ENCODE results near the gene DNAH8. TPM values are rescaled to one million over a fixed set of nuclear protein-coding genes. Genes with fewer than 3 reads are reported as not detected.

DNAH8 gene
- total RNA-seq, 1 donor from 2014 or later = 0.05 TPM

- peak; percentile 28 for TF ChIP-seq CTCF (IDR thresholded peaks at IDR 0.05)
- peaks cover 9% of the 10 kb centered on the region for H3K27me3 Mint-ChIP-seq (ENCODE audit: low read depth)
These were observed 12.3 kb upstream of the DNAH8 start, which contains the start of gene GLO1 for GRCh38 chr6:38702558-38703397. Gene GLO1, minus strand, starts transcription at chr6:38703145. Its CDS starts 91 bp downstream, at chr6:38703054.

GRCh38 chr6:38703949-38704590, 11.0 kb upstream of the DNAH8 start:
- Mint-ChIP-seq H3K27ac (ENCODE audit: unreplicated experiment) (no peak overlapping the region), H3K9me3 (ENCODE audit: low read depth) (peaks cover 12% of the 10 kb centered on the region), H3K4me3 (ENCODE audit: unreplicated experiment) (no peak overlapping the region), H3K4me1 (ENCODE audit: low read depth) (peaks cover 20% of the 10 kb centered on the region), H3K27me3 (ENCODE audit: low read depth) (peaks cover 9% of the 10 kb centered on the region), H3K36me3 (ENCODE audit: low read depth) (peaks cover 8% of the 10 kb centered on the region)
- no peak for TF ChIP-seq CTCF (IDR thresholded peaks at IDR 0.05)
- no peak for DNase-seq (ENCODE audit: low spot score)

More at GRCh38 chr6:38702558-38703397, 12.3 kb upstream of the DNAH8 start, which contains the start of gene GLO1:
- DNase-seq (ENCODE audit: low spot score) = peak; percentile 99
- Mint-ChIP-seq H3K27ac (ENCODE audit: unreplicated experiment) (peak within 1 kb of the TSS; percentile 90), H3K36me3 (ENCODE audit: low read depth) (peaks cover 8% of the 10 kb centered on the region), H3K4me3 (ENCODE audit: unreplicated experiment) (peak within 1 kb of the TSS; percentile 83), H3K4me1 (ENCODE audit: low read depth) (peaks cover 20% of the 10 kb centered on the region), H3K9me3 (ENCODE audit: low read depth) (peaks cover 9% of the 10 kb centered on the region)

- Mint-ChIP-seq H3K36me3 (ENCODE audit: low read depth) (peaks cover 3% of the 10 kb centered on the region), H3K9me3 (ENCODE audit: low read depth) (peaks cover 9% of the 10 kb centered on the region), H3K4me1 (ENCODE audit: low read depth) (peaks cover 17% of the 10 kb centered on the region), H3K27me3 (ENCODE audit: low read depth) (peaks cover 9% of the 10 kb centered on the region), H3K4me3 (ENCODE audit: unreplicated experiment) (no peak overlapping the region), H3K27ac (ENCODE audit: unreplicated experiment) (no peak overlapping the region)
- TF ChIP-seq CTCF (IDR thresholded peaks at IDR 0.05) = no peak
- no peak for DNase-seq (ENCODE audit: low spot score)
These were observed 9.2 kb upstream of the DNAH8 start for GRCh38 chr6:38705924-38706323.

GRCh38 chr6:38708496-38708895, 6.6 kb upstream of the DNAH8 start:
- no peak for DNase-seq (ENCODE audit: low spot score)
- peaks cover 12% of the 10 kb centered on the region for H3K27me3 Mint-ChIP-seq (ENCODE audit: low read depth)
- H3K27ac Mint-ChIP-seq (ENCODE audit: unreplicated experiment) = no peak overlapping the region
- H3K4me1 Mint-ChIP-seq (ENCODE audit: low read depth) = no peaks in the 10 kb centered on the region
- no peak overlapping the region for H3K4me3 Mint-ChIP-seq (ENCODE audit: unreplicated experiment)
- H3K9me3 Mint-ChIP-seq (ENCODE audit: low read depth) = peaks cover 9% of the 10 kb centered on the region
- H3K36me3 Mint-ChIP-seq (ENCODE audit: low read depth) = peaks cover 3% of the 10 kb centered on the region
- TF ChIP-seq CTCF (IDR thresholded peaks at IDR 0.05) = peak; percentile 49

GRCh38 chr6:38713812-38714211, 1.3 kb upstream of the DNAH8 start:
- H3K36me3 Mint-ChIP-seq (ENCODE audit: low read depth) = peaks cover 3% of the 10 kb centered on the region
- no peak overlapping the region for H3K27ac Mint-ChIP-seq (ENCODE audit: unreplicated experiment)
- peaks cover 8% of the 10 kb centered on the region for H3K9me3 Mint-ChIP-seq (ENCODE audit: low read depth)
- H3K4me3 Mint-ChIP-seq (ENCODE audit: unreplicated experiment) = no peak overlapping the region
- no peaks in the 10 kb centered on the region for H3K4me1 Mint-ChIP-seq (ENCODE audit: low read depth)
- DNase-seq (ENCODE audit: low spot score) = no peak
- peaks cover 19% of the 10 kb centered on the region for H3K27me3 Mint-ChIP-seq (ENCODE audit: low read depth)
- TF ChIP-seq CTCF (IDR thresholded peaks at IDR 0.05) = no peak

All from chondrocyte (in vitro differentiated cells).